ENCODE results near the gene KCNH3.
"Not testable (repeated sequence)": the region's sequence is repeated elsewhere in the genome, so short reads cannot be mapped to it uniquely, and the experiment has no call there.

KCNH3 gene

GRCh38 chr12:49598527-49598926 is 59.7 kb downstream of the KCNH3 start:
- no peak for TF ChIP-seq CTCF (IDR thresholded peaks at IDR 0.05)
- Histone ChIP-seq H3K27me3 (no peaks in the 10 kb centered on the region), H3K36me3 (no peaks in the 10 kb centered on the region), H3K9me3 (no peaks in the 10 kb centered on the region), H3K27ac (no peak overlapping the region), H3K4me3 (ENCODE audit: low read depth in 1 of 2, low read length in 1 of 2) (no peak overlapping the region), H3K4me1 (ENCODE audit: control insufficient read depth in 1 of 2, insufficient read depth in 1 of 2, low read depth in 1 of 2, low read length in 1 of 2) (no peaks in the 10 kb centered on the region)

- Histone ChIP-seq H3K36me3 (no peaks in the 10 kb centered on the region), H3K9me3 (no peaks in the 10 kb centered on the region), H3K4me3 (ENCODE audit: low read depth in 1 of 2, low read length in 1 of 2) (no peak overlapping the region), H3K27me3 (no peaks in the 10 kb centered on the region), H3K27ac (no peak overlapping the region), H3K4me1 (ENCODE audit: control insufficient read depth in 1 of 2, insufficient read depth in 1 of 2, low read depth in 1 of 2, low read length in 1 of 2) (no peaks in the 10 kb centered on the region)
- no peak for TF ChIP-seq CTCF (IDR thresholded peaks at IDR 0.05)
Measured at GRCh38 chr12:49599961-49600360, 61.1 kb downstream of the KCNH3 start.

- Histone ChIP-seq H3K4me1 (ENCODE audit: control insufficient read depth in 1 of 2, insufficient read depth in 1 of 2, low read depth in 1 of 2, low read length in 1 of 2) (no peaks in the 10 kb centered on the region), H3K27ac (no peak overlapping the region), H3K27me3 (no peaks in the 10 kb centered on the region), H3K36me3 (no peaks in the 10 kb centered on the region), H3K9me3 (no peaks in the 10 kb centered on the region), H3K4me3 (ENCODE audit: low read depth in 1 of 2, low read length in 1 of 2) (no peak overlapping the region)
- TF ChIP-seq CTCF (IDR thresholded peaks at IDR 0.05): no peak
Measured at GRCh38 chr12:49603721-49604120, 64.9 kb downstream of the KCNH3 start.

GRCh38 chr12:49604856-49605255 is 66.0 kb downstream of the KCNH3 start:
- Histone ChIP-seq H3K4me3 (ENCODE audit: low read depth in 1 of 2, low read length in 1 of 2) (no peak overlapping the region), H3K36me3 (no peaks in the 10 kb centered on the region), H3K4me1 (ENCODE audit: control insufficient read depth in 1 of 2, insufficient read depth in 1 of 2, low read depth in 1 of 2, low read length in 1 of 2) (no peaks in the 10 kb centered on the region), H3K9me3 (no peaks in the 10 kb centered on the region), H3K27ac (no peak overlapping the region), H3K27me3 (no peaks in the 10 kb centered on the region)
- TF ChIP-seq CTCF (IDR thresholded peaks at IDR 0.05): no peak

GRCh38 chr12:49605539-49605938 is 66.7 kb downstream of the KCNH3 start, which contains the start of gene FAM186B:
TSS of gene FAM186B (minus strand) at chr12:49605639. CDS start at chr12:49605477, 162 bp downstream.
- not testable (repeated sequence) for H3K27ac ChIP-seq; H3K4me3 ChIP-seq (ENCODE audit: low read depth in 1 of 2, low read length in 1 of 2); H3K36me3 ChIP-seq; H3K4me1 ChIP-seq (ENCODE audit: control insufficient read depth in 1 of 2, insufficient read depth in 1 of 2, low read depth in 1 of 2, low read length in 1 of 2); H3K9me3 ChIP-seq; H3K27me3 ChIP-seq
